Vagina (tissue), 2 donors: ENCODE measurements around the gene MLF2.

ENCODE experiments used
- CTCF ChIP-seq, 3 experiments: fragments of 450-650 bp in 2 of 3; fragments of 200-600 bp in 1 of 3; sonication (generic) in 1 of 3; IDR thresholded peaks; one replicate each; pipeline ENCODE4 v1.5.1; 2017 to 2019; ENCODE audit warnings: antibody characterized with exemption in 3 of 3, mild to moderate bottlenecking in 2 of 3, moderate library complexity in 2 of 3
- POLR2A ChIP-seq, 2 donors: fragments of 450-650 bp; IDR thresholded peaks; one replicate each; pipeline ENCODE4 v1.6.1; 2017; ENCODE audit warnings: antibody characterized with exemption in 2 of 2, mild to moderate bottlenecking in 2 of 2, moderate library complexity in 2 of 2
- POLR2AphosphoS5 ChIP-seq, 2 donors: sonication (generic); formaldehyde crosslinking; IDR thresholded peaks; one replicate each; pipeline ENCODE4 v1.9.0; 2017; ENCODE audit warnings: antibody characterized with exemption in 2 of 2, mild to moderate bottlenecking in 2 of 2, low read depth in 1 of 2; ENCODE audit not compliant: insufficient read depth in 1 of 2

- TF ChIP-seq CTCF (IDR thresholded peaks at IDR 0.05) = no peak
- no peak for TF ChIP-seq POLR2A (IDR thresholded peaks at IDR 0.05)
- TF ChIP-seq POLR2AphosphoS5 (IDR thresholded peaks at IDR 0.05; ENCODE audit: insufficient read depth in 1 of 2, low read depth in 1 of 2) = no peak
Measured at GRCh38 chr12:6769666-6770065, 16.7 kb upstream of the MLF2 start.
